Activated T-helper 2 cell treated with anti-CD3 and anti-CD28 coated beads, Interferon-gamma antibody, Interleukin-2, Interleukin-4, amounts not matched to agents 10 μg/mL and 5 μg/mL and 100 μg/mL, durations not matched to agents 14 hours and 24 hours and 36 hours (primary cell): ENCODE data around the gene PEX10. TPM values are rescaled to one million over a fixed set of nuclear protein-coding genes. Genes with fewer than 3 reads are reported as not detected.

ENCODE experiments used
- DNase-seq: peaks from one replicate; pipeline ENCODE4 v3.0.0; 2021; ENCODE audit warnings: low spot score
- H3K27ac Mint-ChIP-seq: one replicate; pipeline ENCODE4 v1.8.0; 2021; ENCODE audit warnings: mixed read lengths
- H3K27me3 Mint-ChIP-seq: one replicate; pipeline ENCODE4 v1.8.0; 2021; ENCODE audit warnings: low read depth, mixed read lengths
- H3K36me3 Mint-ChIP-seq: one replicate; pipeline ENCODE4 v1.8.0; 2021; ENCODE audit warnings: low read depth, mixed read lengths
- H3K4me1 Mint-ChIP-seq: one replicate; pipeline ENCODE4 v1.8.0; 2021; ENCODE audit warnings: low read depth, mixed read lengths
- H3K4me3 Mint-ChIP-seq: one replicate; pipeline ENCODE4 v1.8.0; 2021; ENCODE audit warnings: low read depth, mild to moderate bottlenecking, moderate library complexity, mixed read lengths
- H3K9me3 Mint-ChIP-seq: one replicate; pipeline ENCODE4 v1.8.0; 2021; ENCODE audit warnings: mixed read lengths
- intact Hi-C: fragments of 100-400 bp; cut with micrococcal nuclease; formaldehyde crosslinking; loops from one replicate; pipeline ENCODE4 v1.15.1; 2023
- total RNA-seq: library from RNA; stranded (reverse); gene quantifications from 2 replicates; pipeline ENCODE4 v1.2.3, GENCODE V29; 2022

Gene PEX10
- total RNA-seq, 1 donor from 2014 or later, result 18.2 TPM

- Mint-ChIP-seq H3K36me3 (no peaks in the 10 kb centered on the region), H3K9me3 (no peaks in the 10 kb centered on the region), H3K27me3 (no peaks in the 10 kb centered on the region), H3K4me3 (peak overlapping the region; percentile 76), H3K27ac (peak overlapping the region; percentile 85), H3K4me1 (peaks cover 24% of the 10 kb centered on the region)
- peak; percentile 40 for DNase-seq
- intact Hi-C loops, result loop anchor here (1.0 to 10.0 kb wide), 3 partner anchors 8 to 371 kb away; no protein-coding TSS in a partner anchor
Observed at GRCh38 chr1:2415801-2416208, 3.4 kb upstream of the PEX10 start.

GRCh38 chr1:2415337-2415736, 3.0 kb upstream of the PEX10 start:
- Mint-ChIP-seq H3K27me3 (no peaks in the 10 kb centered on the region), H3K4me1 (peaks cover 27% of the 10 kb centered on the region), H3K4me3 (peak overlapping the region; percentile 76), H3K36me3 (no peaks in the 10 kb centered on the region), H3K9me3 (no peaks in the 10 kb centered on the region), H3K27ac (peak overlapping the region; percentile 85)
- no peak for DNase-seq
- intact Hi-C loops, result loop anchor here (1.0 to 10.0 kb wide), 3 partner anchors 9 to 371 kb away; no protein-coding TSS in a partner anchor

- Mint-ChIP-seq H3K27ac (peak overlapping the region; percentile 58), H3K27me3 (no peaks in the 10 kb centered on the region), H3K4me3 (peak overlapping the region; percentile 71), H3K4me1 (peaks cover 27% of the 10 kb centered on the region), H3K9me3 (no peaks in the 10 kb centered on the region), H3K36me3 (peaks cover 2% of the 10 kb centered on the region)
- intact Hi-C loops, result loop anchor here (1.0 to 10.0 kb wide), 3 partner anchors 133 to 372 kb away; no protein-coding TSS in a partner anchor
- peak; percentile 72 for DNase-seq
Observed at GRCh38 chr1:2414297-2414958, 2.1 kb upstream of the PEX10 start.

DNA sequence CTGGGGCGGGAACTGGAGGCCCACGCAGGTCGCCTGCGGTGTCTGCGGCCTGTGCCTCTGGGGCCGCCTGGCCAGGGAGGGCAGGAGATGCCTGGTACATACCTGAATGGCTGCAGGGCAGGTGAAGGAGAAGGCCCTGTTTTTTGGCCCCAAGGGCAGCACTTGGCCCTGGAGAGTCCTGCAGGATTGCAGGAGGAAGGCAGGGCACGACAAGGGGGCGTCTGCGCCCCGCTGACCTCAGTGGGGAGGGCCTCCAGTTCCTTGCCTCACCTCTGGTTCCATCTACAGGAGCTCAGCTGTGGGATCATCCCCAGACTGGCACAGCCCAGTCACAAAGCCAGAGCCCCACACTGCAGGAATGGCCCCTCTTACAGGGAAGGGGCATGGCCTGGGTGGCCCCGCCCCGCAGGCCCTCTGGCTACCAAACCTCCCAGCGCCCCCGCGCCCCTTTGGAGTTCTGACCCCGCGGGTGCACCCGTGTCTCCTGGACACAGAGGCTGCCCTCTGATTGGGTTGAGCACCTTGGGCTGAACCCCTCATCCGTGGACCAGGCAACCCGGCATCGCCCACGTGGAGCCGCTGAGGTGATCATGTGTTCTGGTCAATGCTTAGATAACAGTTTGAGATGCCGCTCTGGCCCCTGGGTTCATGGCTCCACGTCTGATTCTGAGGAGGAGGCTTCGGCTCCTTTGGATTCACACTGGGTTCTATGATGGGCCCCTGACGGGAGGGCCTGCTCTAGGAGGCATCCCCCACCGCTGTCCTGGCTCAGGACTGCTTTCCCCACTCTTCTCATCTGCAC, 1.3 kb upstream of the PEX10 start:
- peak overlapping the region; percentile 58 for H3K27ac Mint-ChIP-seq
- intact Hi-C loops, result loop anchor here (1.0 to 10.0 kb wide), 3 partner anchors 134 to 373 kb away; no protein-coding TSS in a partner anchor
- DNase-seq, result no peak
- H3K4me1 Mint-ChIP-seq, result peaks cover 27% of the 10 kb centered on the region
- H3K9me3 Mint-ChIP-seq, result no peaks in the 10 kb centered on the region
- peaks cover 9% of the 10 kb centered on the region for H3K36me3 Mint-ChIP-seq
- peak overlapping the region; percentile 71 for H3K4me3 Mint-ChIP-seq
- H3K27me3 Mint-ChIP-seq, result no peaks in the 10 kb centered on the region

GRCh38 chr1:2412773-2413494, 570 bp upstream of the PEX10 start:
- peaks cover 9% of the 10 kb centered on the region for H3K36me3 Mint-ChIP-seq
- no peak overlapping the region for H3K27ac Mint-ChIP-seq
- intact Hi-C loops, result loop anchor here (1.0 to 10.0 kb wide), 5 partner anchors 22 to 232 kb away; partner anchors contain the start of genes MORN1, PANK4, PRXL2B and RER1
- H3K4me1 Mint-ChIP-seq, result peaks cover 27% of the 10 kb centered on the region
- H3K9me3 Mint-ChIP-seq, result no peaks in the 10 kb centered on the region
- H3K27me3 Mint-ChIP-seq, result no peaks in the 10 kb centered on the region
- peak overlapping the region; percentile 71 for H3K4me3 Mint-ChIP-seq
- DNase-seq, result no peak

DNA sequence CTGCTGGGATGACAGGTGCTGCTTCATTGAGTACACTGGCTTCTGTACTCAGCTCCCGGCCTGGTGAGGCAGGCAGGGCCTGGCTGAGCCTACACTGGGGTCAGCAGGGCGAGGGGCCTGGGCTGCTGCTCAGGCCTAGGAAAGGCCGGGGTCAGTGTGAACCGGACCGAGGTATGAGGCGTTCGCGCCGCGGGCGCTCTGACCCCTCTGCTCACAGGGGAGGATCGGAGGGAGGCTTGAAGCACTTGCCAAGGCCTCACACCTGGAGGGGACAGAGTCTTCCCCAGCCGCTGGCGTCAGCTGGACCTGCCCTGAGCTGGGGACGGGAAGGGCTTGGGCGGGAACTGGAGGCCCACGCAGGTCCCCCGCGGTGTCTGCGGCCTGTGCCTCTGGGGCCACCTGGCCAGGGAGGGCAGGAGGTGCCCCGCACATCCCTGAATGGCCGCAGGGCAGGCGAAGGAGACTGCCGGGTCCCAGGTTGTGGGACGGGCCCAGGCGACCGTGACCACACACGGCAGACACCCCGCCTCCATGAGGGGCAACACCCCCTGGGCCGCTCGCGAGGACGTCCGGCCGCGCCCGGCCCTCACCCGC, 466 bp downstream of the PEX10 start:
- Mint-ChIP-seq H3K27me3 (no peaks in the 10 kb centered on the region), H3K36me3 (peaks cover 15% of the 10 kb centered on the region)
- intact Hi-C loops, result loop anchor here (1.0 to 10.0 kb wide), 5 partner anchors 21 to 233 kb away; partner anchors contain the start of genes MORN1, PANK4, PRXL2B and RER1

GRCh38 chr1:2409745-2410144, 2.6 kb downstream of the PEX10 start:
- Mint-ChIP-seq H3K4me1 (peaks cover 15% of the 10 kb centered on the region), H3K9me3 (no peaks in the 10 kb centered on the region), H3K36me3 (peaks cover 26% of the 10 kb centered on the region), H3K27me3 (no peaks in the 10 kb centered on the region), H3K27ac (no peak overlapping the region), H3K4me3 (peak overlapping the region; percentile 17)
- no peak for DNase-seq
- intact Hi-C loops, result loop anchor here (10.0 kb wide), 1 partner anchor 235 kb away; no protein-coding TSS in a partner anchor

More for the DNA sequence above, 466 bp downstream of the PEX10 start:
- Mint-ChIP-seq H3K4me3 (peak overlapping the region; percentile 90), H3K4me1 (peaks cover 26% of the 10 kb centered on the region), H3K9me3 (no peaks in the 10 kb centered on the region), H3K27ac (peak overlapping the region; percentile 88)
- no peak for DNase-seq

GRCh38 chr1:2408859-2409276, 3.5 kb downstream of the PEX10 start:
- Mint-ChIP-seq H3K4me3 (no peak overlapping the region), H3K36me3 (peaks cover 32% of the 10 kb centered on the region), H3K4me1 (peaks cover 6% of the 10 kb centered on the region), H3K9me3 (no peaks in the 10 kb centered on the region), H3K27ac (no peak overlapping the region), H3K27me3 (no peaks in the 10 kb centered on the region)
- intact Hi-C loops, result no loop called here
- DNase-seq, result no peak

GRCh38 chr1:2408456-2408855, 3.9 kb downstream of the PEX10 start:
- H3K27me3 Mint-ChIP-seq, result no peaks in the 10 kb centered on the region
- no peak overlapping the region for H3K4me3 Mint-ChIP-seq

GRCh38 chr1:2407991-2408275, 4.4 kb downstream of the PEX10 start:
- H3K36me3 Mint-ChIP-seq, result peaks cover 37% of the 10 kb centered on the region
- no peak overlapping the region for H3K27ac Mint-ChIP-seq
- peaks cover 6% of the 10 kb centered on the region for H3K4me1 Mint-ChIP-seq
- no peak overlapping the region for H3K4me3 Mint-ChIP-seq
- no peaks in the 10 kb centered on the region for H3K9me3 Mint-ChIP-seq
- intact Hi-C loops, result no loop called here
- no peak for DNase-seq
- no peaks in the 10 kb centered on the region for H3K27me3 Mint-ChIP-seq

More at GRCh38 chr1:2408456-2408855, 3.9 kb downstream of the PEX10 start:
- Mint-ChIP-seq H3K36me3 (peaks cover 35% of the 10 kb centered on the region), H3K9me3 (no peaks in the 10 kb centered on the region), H3K27ac (no peak overlapping the region), H3K4me1 (peaks cover 6% of the 10 kb centered on the region)
- intact Hi-C loops, result no loop called here
- no peak for DNase-seq

DNA sequence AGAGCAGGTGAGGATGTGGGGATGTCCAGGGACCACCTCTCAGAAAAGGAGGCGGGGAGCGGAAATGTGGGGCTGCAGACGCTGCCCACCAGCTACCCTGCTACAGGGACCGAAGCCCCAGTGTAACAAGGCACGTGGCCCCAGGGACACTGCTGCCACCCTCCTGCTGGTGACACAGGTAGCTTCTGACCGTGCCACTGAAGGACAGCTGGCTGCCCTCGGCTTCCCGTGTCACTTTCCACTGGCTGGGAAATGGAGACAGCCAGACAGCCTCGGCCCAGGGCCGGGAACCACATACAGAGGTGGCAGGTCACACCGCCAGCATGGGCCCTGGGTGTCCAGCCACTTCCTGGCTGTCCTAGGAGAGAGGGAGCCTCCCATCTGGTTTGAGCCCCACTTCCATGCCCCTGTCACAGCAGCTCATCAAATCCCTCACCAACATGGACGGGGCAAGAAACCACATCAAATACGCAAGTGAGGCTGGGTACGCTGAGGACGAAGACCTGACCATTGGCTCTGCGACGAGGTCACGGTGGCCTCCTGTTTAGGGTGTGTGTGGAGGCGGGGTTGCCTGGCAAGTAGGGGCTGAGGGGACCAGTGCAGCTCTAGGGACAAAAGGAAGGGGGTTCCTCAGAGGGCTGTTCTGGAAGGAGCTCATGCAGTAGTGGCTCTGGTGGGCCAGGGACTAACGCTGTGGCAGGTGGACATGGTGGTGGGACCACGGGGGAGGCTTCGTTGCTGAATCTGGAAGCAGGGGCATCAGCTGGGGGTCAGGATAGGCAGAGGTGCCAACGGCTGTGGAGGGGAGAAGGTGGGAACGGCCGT, 5.0 kb downstream of the PEX10 start:
- intact Hi-C loops, result no loop called here
- no peak for DNase-seq
- no peaks in the 10 kb centered on the region for H3K27me3 Mint-ChIP-seq
- H3K27ac Mint-ChIP-seq, result no peak overlapping the region
- no peak overlapping the region for H3K4me3 Mint-ChIP-seq
- H3K9me3 Mint-ChIP-seq, result no peaks in the 10 kb centered on the region
- peaks cover 40% of the 10 kb centered on the region for H3K36me3 Mint-ChIP-seq
- peaks cover 6% of the 10 kb centered on the region for H3K4me1 Mint-ChIP-seq
